A204.1 (cell line): Measurements from ENCODE around the gene BLOC1S3.

Experiments
- FAIRE-seq: peaks from 2 replicates; lab custom pipeline; 2012; peaks lifted over from hg19 to GRCh38; lab: Jason Lieb, UNC

Gene BLOC1S3

DNA sequence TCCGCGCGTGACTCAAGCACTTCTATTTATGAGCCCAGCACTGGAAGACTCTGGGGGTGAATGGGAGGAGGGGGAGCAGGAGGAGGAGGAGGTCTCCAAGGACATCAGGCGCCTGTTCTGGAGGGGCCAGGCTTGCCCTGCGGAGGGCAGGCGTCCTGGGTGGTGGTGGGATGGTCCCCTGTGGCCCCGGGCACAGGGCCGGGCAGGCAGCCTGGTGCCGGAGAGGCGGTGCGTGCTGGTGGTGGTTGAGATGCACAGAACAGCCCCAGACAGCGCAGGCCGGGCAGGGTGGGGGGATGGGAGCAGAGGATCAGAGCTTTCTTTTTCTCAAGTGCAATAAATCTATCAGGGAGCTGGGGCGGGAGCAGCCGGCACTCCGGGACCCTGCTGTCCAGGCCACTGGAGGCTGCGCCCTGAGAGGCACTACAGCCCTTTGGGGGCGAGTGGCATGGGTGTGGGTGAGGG, 31.8 kb upstream of the BLOC1S3 start:
- no peak for FAIRE-seq

GRCh38 chr19:45147835-45148676, 30.5 kb upstream of the BLOC1S3 start:
- FAIRE-seq: no peak

DNA sequence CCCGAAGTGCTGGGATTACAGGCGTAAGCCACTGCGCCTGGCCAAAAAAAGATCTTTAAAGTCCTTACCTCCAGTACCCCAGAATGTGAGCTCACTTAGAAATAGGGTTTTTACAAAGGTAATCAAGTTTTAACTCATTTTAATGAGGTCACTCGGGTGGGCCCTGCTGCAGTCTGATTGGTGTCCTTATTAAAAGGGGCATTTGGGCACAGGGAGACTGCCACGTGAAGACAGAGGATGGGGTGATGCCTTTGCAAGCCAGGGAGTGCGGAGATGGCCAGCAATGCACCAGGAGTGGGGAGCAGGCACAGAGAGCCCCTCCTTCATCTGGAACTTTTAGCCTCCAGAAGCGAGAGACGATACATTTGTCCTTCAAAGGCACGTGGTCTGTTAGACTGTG, 29.5 kb upstream of the BLOC1S3 start:
- FAIRE-seq: no peak

- FAIRE-seq: no peak
Observed at GRCh38 chr19:45150180-45150579, 28.4 kb upstream of the BLOC1S3 start.

DNA sequence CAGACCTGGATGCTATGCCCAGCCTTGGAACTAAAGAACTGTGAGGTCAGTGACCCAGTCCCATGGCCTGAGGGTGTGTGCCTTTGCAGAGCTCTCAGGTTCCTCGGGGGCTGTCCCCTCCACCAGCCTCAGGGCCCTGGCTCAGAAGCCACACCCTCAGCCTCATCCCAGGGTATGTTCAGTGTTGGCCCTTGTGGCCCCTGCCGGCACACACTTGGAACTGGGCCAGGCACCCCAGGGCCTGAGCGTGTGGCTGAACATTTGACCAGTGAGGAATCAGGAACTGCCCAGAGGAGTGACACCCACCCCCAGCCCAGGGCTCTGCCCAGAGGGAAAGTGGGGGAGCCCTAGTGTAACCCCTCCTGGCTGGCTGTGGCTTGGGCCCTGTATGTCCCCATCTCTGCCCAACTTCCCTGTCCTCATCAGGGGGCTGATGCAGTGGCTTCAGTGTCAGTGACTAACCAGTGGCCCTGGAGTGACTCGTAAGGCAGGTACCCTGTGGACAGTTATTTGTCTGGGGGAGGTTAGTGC, 27.8 kb upstream of the BLOC1S3 start:
- no peak for FAIRE-seq

DNA sequence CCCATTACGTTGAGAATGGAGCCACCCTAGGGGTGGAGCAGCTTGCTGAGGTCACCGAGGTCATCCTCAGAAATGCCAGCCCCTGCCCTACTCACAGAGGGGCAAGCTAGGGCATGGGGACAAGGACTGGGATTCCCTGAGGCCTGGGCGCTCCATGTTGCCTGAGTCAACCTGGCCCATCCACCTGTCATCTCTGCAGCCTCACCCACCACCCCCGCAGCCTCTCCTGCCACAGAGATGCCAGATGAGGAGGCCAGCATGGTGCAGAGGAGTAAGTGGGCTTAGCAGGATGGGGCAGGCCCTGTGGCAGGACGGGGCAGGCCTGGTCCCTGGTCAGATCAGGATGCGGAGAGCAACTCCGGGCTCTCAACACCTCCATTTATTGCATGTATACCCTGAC, 27.3 kb upstream of the BLOC1S3 start:
- FAIRE-seq: no peak

DNA sequence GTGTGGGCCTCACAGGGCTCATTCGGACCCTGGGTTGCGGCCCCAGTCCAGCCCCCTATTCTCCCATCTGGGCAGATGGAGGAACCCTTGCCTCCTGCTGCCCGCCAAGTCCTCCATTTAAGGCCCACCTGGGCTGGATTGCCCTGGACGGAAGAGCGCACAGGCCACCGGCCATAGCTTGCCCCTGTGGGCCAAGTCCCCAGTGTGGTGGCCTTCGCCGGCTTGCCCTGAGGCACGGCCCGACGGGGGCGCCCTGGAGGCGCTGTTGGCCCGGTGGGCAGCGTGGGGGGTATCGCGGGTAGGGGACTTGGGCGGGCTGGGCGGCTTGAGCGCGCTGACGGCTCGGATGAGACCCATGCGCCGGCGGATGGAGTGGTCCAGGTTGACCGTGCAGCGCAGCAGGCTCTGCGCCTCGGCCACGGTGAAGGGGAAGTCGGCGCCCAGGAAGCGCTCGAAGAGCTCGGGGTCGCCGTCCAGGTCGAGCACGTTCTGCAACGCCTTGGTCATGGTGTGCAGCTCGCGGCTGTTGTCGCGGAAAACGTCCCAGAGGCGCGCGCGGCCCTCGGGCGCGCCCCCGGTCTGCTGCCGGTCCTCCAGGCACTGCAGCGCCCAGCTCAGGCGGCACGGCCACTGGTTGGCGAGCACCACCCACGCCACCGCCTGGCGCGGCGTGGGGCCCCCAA, 26.6 kb upstream of the BLOC1S3 start:
- FAIRE-seq: no peak

DNA sequence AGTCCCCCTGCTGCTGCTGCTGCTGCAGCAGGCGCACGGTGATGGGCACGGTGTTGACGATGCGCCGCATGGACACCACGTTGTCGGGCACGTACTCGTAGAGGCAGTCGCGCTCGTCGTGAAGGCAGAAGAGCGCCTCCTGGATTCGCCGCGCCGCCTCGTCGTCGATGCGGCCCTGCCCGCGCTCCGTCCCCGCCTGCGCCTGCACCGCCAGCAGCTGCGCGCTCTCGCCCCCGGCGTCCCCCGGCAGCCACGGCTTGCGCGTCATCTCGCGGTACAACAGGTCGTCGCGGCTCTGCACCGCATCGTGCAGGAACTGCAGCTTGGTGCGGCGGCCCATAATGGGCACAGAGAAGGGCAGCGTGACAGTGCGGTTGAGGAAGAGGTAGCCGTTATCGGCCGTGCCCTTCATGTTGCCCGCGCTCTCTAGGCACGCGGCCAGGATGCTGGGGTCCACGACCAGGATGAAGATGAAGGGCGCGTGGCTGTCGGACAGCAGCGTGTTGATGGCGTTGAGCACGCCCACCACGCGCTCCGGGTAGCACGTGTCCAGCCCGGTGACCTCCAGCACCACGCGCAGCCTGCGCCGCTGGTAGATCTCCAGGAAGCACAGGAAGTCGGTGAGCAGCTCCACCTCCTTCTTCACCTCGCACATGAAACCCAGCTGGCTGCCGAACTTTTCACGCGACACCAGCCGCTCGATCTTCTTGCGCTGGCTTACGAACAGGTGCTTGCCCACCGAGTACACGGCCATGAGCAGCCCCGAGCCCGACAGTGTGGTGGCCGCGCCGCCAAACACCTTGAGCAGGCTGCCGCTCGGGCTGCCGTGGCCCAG, 25.9 kb upstream of the BLOC1S3 start:
- FAIRE-seq: no peak

DNA sequence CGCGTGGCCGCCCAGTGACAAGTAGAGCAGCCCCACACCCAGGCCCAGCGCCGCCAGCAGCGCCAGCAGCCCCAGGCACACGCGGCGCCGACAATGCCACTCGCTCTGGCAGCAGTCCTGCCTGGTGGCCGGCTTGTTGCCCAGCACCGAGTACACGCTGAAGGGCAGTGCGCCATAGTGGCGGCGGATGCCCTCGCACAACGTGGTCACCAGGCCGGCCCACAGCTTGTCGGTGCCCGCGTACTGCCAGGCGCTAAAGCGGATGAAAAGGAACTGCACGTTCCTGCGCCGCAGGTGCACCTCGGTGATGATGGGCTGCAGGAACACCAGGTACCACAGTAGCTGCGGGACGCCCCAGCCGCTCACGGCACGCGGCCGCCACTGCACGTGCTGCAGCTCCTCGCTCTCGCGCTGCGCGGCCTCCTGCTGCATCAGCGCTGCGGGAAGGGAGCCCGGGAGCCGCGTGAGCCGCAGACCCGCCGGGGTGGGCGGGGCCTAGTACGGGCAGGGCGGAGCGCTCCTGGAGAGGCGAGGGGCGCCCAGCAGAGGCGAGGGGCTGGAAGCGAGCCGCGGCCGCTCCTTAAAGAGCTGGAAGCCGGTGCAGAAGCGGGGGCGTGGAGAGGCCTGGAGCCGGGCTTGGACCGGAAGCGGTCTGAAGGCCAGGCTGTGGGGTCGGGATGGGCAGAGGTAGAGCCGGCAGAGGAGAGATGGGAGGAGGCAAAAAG, 25.1 kb upstream of the BLOC1S3 start:
- FAIRE-seq: no peak

GRCh38 chr19:45154064-45154827, 24.3 kb upstream of the BLOC1S3 start:
- no peak for FAIRE-seq

DNA sequence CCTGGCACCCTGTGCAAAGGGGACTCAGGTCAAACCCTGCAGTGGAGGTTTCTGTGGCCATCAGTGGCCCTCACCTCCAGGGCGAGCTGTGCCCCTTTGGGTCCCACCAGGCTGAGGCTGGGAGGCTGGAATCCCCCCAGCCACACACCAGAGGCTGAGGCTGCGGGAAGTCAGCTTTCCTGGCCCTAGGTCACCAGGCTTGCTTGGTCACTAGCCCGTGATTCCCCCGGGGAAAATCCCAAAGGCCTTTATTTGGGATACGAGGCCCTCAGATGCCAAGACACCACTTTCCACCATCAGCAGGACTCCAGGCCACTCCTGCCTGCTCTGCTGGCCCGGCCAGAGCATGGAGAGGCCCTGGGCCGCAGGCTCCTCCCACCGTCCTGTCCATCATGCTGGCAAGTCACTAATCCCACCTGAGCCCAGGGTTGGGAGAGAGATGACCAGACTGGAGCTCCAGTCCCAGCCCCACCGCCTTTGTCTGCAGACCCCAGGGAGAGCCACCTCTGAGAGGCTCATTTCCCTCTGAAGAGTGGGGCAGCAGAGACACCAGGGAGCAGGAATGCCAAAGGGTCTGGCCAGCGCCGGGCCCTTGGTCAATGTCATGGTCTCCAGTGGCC, 22.5 kb upstream of the BLOC1S3 start:
- FAIRE-seq: no peak

DNA sequence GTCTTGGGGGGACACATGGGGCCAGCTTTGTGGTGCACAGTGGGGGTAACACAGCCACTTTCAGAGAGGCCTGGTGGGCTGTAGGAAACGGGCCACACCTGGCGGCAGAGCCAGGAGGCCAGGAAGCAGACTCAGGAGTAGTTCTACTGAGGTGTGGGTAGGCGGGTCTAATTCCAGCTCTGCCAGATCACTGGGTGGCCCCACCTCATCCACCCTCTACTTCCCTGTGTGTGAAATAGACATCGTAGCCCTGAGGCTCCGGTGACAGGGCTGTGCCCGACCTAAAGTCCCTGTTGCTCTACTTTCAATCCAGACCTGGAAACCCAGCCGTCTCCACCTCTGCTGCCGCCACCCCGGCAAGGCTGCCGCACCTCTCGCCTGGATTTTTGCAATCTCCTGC, 21.8 kb upstream of the BLOC1S3 start:
- FAIRE-seq: no peak

- no peak for FAIRE-seq
Observed at GRCh38 chr19:45158503-45159209, 19.9 kb upstream of the BLOC1S3 start.

GRCh38 chr19:45159210-45159970, 19.2 kb upstream of the BLOC1S3 start:
- FAIRE-seq: no peak

GRCh38 chr19:45159971-45160324, 18.6 kb upstream of the BLOC1S3 start:
- no peak for FAIRE-seq

GRCh38 chr19:45160870-45161737, 17.5 kb upstream of the BLOC1S3 start, which contains the start of gene NKPD1:
Gene NKPD1 (minus strand): TSS chr19:45160982. CDS start chr19:45160150, 832 bp downstream.
- FAIRE-seq: no peak

- FAIRE-seq: no peak
Observed at GRCh38 chr19:45161738-45162607, 16.6 kb upstream of the BLOC1S3 start.
